Brain microvascular endothelial cell (primary cell): ENCODE measurements around the gene NABP1.

ENCODE experiments used
- DNase-seq: peaks from one replicate; pipeline ENCODE4 v3.0.0-alpha.2; 2020
- H3K27ac ChIP-seq: fragments of 250-450 bp; sonication (Bioruptor Pico); 2 replicates; pipeline ENCODE4 v1.5.1; 2020; ENCODE audit warnings: mild to moderate bottlenecking, moderate library complexity
- H3K27me3 ChIP-seq: fragments of 250-450 bp; sonication (Bioruptor Pico); replicated peaks from 2 replicates; pipeline ENCODE4 v1.5.1; 2020; ENCODE audit warnings: mild to moderate bottlenecking
- H3K36me3 ChIP-seq: fragments of 250-450 bp; sonication (Bioruptor Pico); replicated peaks from 2 replicates; pipeline ENCODE4 v1.5.1; 2020; ENCODE audit warnings: mild to moderate bottlenecking
- H3K4me3 ChIP-seq: 2 replicates; pipeline ENCODE4 v1.5.1; 2011; ENCODE audit warnings: low read depth, mild to moderate bottlenecking, control low read depth, low read length, moderate library complexity
- in situ Hi-C: cut with HindIII; loops from 2 replicates; pipeline ENCODE4 v1.10.0; 2017; ENCODE audit warnings: low sequenced_read_pairs, low pct_ligation_motif_present
- TF ChIP-seq, protein P1 (sequence below): IDR thresholded peaks from 2 replicates; pipeline ENCODE4 v1.5.1; 2011; ENCODE audit warnings: low read depth, mild to moderate bottlenecking, moderate library complexity, low read length, control low read depth, inconsistent platforms; ENCODE audit errors: missing control alignments

The NABP1 gene

DNA sequence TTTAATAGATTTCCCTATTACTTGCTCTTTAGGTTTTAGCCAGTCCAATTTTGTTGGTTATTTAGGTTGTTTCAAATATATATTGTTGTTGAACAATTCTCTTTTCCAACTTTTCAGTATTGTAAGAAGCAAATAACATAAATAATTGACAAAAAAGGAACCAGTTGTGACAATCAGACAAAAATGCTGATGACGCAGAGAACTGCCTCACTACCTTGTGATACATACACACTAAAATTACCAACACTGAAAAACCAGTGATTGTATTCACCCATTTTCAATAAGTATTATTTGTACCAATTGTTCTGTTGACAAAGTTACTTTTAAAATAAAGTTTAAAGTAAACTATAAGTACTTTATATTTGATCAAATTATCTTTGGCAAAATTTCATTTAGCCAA is 43.1 kb upstream of the NABP1 start:
- no peaks in the 10 kb centered on the region for H3K36me3 ChIP-seq
- no peaks in the 10 kb centered on the region for H3K27me3 ChIP-seq
- no peak overlapping the region for H3K4me3 ChIP-seq
- in situ Hi-C loops, result no loop called here
- peak overlapping the region; percentile 94 for H3K27ac ChIP-seq
- TF ChIP-seq, protein P1, sequence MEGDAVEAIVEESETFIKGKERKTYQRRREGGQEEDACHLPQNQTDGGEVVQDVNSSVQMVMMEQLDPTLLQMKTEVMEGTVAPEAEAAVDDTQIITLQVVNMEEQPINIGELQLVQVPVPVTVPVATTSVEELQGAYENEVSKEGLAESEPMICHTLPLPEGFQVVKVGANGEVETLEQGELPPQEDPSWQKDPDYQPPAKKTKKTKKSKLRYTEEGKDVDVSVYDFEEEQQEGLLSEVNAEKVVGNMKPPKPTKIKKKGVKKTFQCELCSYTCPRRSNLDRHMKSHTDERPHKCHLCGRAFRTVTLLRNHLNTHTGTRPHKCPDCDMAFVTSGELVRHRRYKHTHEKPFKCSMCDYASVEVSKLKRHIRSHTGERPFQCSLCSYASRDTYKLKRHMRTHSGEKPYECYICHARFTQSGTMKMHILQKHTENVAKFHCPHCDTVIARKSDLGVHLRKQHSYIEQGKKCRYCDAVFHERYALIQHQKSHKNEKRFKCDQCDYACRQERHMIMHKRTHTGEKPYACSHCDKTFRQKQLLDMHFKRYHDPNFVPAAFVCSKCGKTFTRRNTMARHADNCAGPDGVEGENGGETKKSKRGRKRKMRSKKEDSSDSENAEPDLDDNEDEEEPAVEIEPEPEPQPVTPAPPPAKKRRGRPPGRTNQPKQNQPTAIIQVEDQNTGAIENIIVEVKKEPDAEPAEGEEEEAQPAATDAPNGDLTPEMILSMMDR, result no peak
- no peak for DNase-seq

DNA sequence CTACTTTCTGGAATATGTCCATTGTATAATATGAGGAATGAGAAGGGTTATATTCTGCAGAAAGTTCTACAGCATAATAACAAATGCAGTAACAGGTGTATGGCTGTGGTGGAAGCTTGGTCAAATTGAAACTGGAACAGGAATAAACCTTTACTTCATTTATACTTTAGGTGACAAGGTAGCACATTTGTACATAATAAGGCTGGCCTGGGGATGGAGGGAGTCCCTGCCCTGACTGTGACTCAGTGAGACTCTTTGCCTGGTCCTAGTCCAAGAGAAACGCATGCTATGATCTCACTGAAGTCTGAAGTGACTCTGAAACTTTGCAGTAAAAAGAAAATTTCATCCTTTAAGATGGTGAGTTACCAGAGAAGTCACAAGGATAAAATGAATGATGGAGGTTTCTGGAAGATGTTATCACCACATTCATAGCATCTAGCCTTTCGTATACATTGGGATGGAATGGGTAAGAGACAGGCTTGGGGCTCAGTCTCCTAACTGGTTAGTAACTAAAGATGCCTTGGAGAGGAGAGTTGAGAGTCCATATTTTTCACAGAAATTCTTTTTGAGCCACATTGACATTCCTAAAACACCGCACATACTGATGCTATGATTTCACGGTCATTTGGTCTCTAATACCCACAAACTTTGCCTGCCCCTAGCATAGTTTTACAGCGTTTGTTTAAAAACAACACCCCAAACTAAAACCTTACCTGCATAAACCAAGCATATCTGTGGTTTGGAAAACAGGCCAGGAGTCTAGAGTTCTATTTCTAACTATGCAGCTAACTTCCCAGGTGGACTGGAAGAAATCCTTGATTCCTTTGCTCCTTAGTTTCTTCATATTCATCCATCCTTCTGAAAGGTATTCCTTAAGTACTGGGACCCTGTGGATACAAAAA is 42.4 kb upstream of the NABP1 start:
- peak; percentile 76 for DNase-seq
- Histone ChIP-seq H3K27ac (peak overlapping the region; percentile 94), H3K27me3 (no peaks in the 10 kb centered on the region), H3K4me3 (peak overlapping the region; percentile 10), H3K36me3 (no peaks in the 10 kb centered on the region)
- in situ Hi-C loops, result no loop called here
- TF ChIP-seq, protein P1, result no peak

DNA sequence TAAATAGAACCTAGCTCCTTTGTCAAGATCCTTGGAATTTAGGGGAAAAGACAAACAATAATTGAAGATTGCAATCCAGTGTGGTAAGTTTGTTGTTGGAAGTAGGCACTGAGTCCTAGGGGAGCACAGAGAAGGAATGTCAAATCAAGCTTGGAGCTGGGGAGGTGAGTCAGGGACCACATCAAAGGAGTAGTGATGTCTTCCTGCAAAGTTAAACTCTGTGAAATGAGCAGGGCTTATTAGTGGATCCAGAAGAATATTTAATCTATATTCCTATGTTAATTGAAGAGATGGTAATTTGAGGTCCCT is 41.7 kb upstream of the NABP1 start:
- Histone ChIP-seq H3K27me3 (no peaks in the 10 kb centered on the region), H3K36me3 (no peaks in the 10 kb centered on the region), H3K27ac (peak overlapping the region; percentile 94), H3K4me3 (no peak overlapping the region)
- in situ Hi-C loops, result no loop called here
- TF ChIP-seq, protein P1, result no peak
- DNase-seq, result peak; percentile 81

DNA sequence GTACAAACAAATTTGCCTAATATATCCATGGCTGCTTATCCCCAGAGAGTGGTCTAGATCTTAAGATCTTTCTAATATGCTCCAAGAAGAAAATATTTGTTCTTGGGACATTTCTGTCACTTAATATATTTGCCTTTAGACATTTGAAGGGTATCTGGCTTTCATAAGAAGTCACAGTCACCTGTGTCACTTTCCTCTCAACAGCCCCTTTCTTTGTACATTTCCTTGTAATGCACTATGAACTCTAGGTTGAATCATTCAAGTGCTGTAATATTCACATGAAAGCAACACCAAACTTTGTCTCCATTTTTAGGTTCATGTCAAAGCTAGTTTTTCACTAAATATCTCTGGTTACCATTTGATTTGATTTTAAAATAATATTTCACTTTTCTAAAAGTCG is 41.4 kb upstream of the NABP1 start:
- Histone ChIP-seq H3K27ac (peak overlapping the region; percentile 94), H3K27me3 (no peaks in the 10 kb centered on the region), H3K36me3 (no peaks in the 10 kb centered on the region), H3K4me3 (no peak overlapping the region)
- in situ Hi-C loops, result no loop called here
- no peak for DNase-seq
- TF ChIP-seq, protein P1, result no peak

DNA sequence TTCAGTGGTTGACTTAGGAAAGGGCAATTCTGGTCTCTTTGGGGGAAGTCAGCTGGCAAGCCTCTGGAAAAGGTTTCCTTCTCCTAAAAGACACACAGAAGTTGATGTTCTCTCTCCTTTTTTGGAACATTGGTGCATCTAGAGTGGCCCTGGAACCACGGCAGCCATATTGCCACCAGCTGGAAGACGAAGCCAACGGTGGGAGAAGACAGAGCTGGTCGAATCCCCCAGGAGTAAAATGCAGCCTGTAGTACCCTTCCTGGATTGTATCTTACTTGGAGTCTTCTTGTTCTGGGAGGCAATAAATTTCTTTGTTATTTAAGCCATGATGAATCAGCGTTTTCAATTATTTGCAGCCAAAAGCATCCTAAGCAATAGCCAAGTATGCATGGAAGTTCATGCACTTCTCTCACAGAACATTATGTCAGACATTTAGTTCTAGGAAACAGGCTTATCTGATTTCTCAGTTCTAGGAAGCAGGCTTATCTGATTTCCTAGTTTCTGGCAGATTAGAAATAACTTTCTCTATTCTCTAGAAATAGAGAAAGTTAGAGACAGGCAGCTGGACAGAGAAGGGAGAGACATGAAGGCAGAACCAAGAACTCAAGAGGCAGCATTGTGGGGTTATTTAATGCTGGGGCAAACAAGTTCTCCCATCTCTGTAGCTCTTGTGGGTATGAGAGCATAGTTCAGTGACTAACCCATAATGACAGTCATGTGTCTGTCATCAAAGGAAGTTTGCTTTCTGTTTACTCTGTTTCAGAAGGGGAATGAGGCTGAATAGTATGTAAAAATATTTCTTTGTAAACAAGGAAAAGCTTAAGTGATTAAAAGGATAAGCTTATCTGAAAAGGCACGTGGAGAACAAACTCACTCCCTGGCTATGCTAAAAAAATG is 40.5 kb upstream of the NABP1 start:
- no peak for DNase-seq
- in situ Hi-C loops, result no loop called here
- Histone ChIP-seq H3K4me3 (no peak overlapping the region), H3K36me3 (no peaks in the 10 kb centered on the region), H3K27ac (peak overlapping the region; percentile 94), H3K27me3 (no peaks in the 10 kb centered on the region)
- TF ChIP-seq, protein P1, result no peak
